ENCODE measurements around the gene SKP1.
"Not testable (repeated sequence)": the region's sequence is repeated elsewhere in the genome, so short reads cannot be mapped to it uniquely, and the experiment has no call there.

The SKP1 gene

GRCh38 chr5:134215757-134216156, 39.0 kb upstream of the SKP1 start:
- DNase-seq, result no peak
- peaks cover 9% of the 10 kb centered on the region for H3K4me1 Mint-ChIP-seq
- no peak overlapping the region for H3K27ac Mint-ChIP-seq
- no peaks in the 10 kb centered on the region for H3K27me3 Mint-ChIP-seq (ENCODE audit: low read depth, poor library complexity)
- H3K36me3 Mint-ChIP-seq (ENCODE audit: low read depth), result peaks cover 91% of the 10 kb centered on the region
- H3K4me3 Mint-ChIP-seq, result no peak overlapping the region
- peaks cover 65% of the 10 kb centered on the region for H3K9me3 Mint-ChIP-seq
- TF ChIP-seq CTCF (IDR thresholded peaks at IDR 0.05), result no peak

GRCh38 chr5:134211263-134212031, 34.7 kb upstream of the SKP1 start:
- H3K9me3 Mint-ChIP-seq, result peaks cover 41% of the 10 kb centered on the region
- H3K27ac Mint-ChIP-seq; H3K27me3 Mint-ChIP-seq (ENCODE audit: low read depth, poor library complexity); DNase-seq; H3K4me3 Mint-ChIP-seq: not testable (repeated sequence)
- peaks cover 17% of the 10 kb centered on the region for H3K4me1 Mint-ChIP-seq
- peaks cover 76% of the 10 kb centered on the region for H3K36me3 Mint-ChIP-seq (ENCODE audit: low read depth)

GRCh38 chr5:134209477-134210245, 32.9 kb upstream of the SKP1 start:
- Mint-ChIP-seq H3K4me1 (peaks cover 19% of the 10 kb centered on the region), H3K9me3 (peaks cover 31% of the 10 kb centered on the region), H3K27me3 (ENCODE audit: low read depth, poor library complexity) (no peaks in the 10 kb centered on the region), H3K27ac (peak overlapping the region; percentile 88), H3K36me3 (ENCODE audit: low read depth) (peaks cover 78% of the 10 kb centered on the region), H3K4me3 (no peak overlapping the region)
- no peak for DNase-seq
- no peak for TF ChIP-seq CTCF (IDR thresholded peaks at IDR 0.05)

GRCh38 chr5:134207696-134208095, 30.9 kb upstream of the SKP1 start:
- TF ChIP-seq CTCF (IDR thresholded peaks at IDR 0.05), result no peak
- H3K27ac Mint-ChIP-seq, result no peak overlapping the region

GRCh38 chr5:134206627-134207160, 29.9 kb upstream of the SKP1 start:
- Mint-ChIP-seq H3K9me3 (peaks cover 3% of the 10 kb centered on the region), H3K36me3 (ENCODE audit: low read depth) (peaks cover 78% of the 10 kb centered on the region), H3K4me3 (no peak overlapping the region), H3K27ac (no peak overlapping the region), H3K27me3 (ENCODE audit: low read depth, poor library complexity) (no peaks in the 10 kb centered on the region), H3K4me1 (peaks cover 22% of the 10 kb centered on the region)
- DNase-seq, result no peak
- TF ChIP-seq CTCF (IDR thresholded peaks at IDR 0.05), result no peak

More at GRCh38 chr5:134207696-134208095, 30.9 kb upstream of the SKP1 start:
- Mint-ChIP-seq H3K4me3 (no peak overlapping the region), H3K9me3 (peaks cover 11% of the 10 kb centered on the region), H3K27me3 (ENCODE audit: low read depth, poor library complexity) (no peaks in the 10 kb centered on the region), H3K36me3 (ENCODE audit: low read depth) (peaks cover 77% of the 10 kb centered on the region), H3K4me1 (peaks cover 22% of the 10 kb centered on the region)
- no peak for DNase-seq

GRCh38 chr5:134204575-134204974, 27.8 kb upstream of the SKP1 start:
- no peak for TF ChIP-seq CTCF (IDR thresholded peaks at IDR 0.05)
- peaks cover 17% of the 10 kb centered on the region for H3K4me1 Mint-ChIP-seq
- no peaks in the 10 kb centered on the region for H3K9me3 Mint-ChIP-seq
- no peak overlapping the region for H3K4me3 Mint-ChIP-seq
- H3K36me3 Mint-ChIP-seq (ENCODE audit: low read depth), result peaks cover 88% of the 10 kb centered on the region
- H3K27ac Mint-ChIP-seq, result peak overlapping the region; percentile 86
- DNase-seq, result no peak
- H3K27me3 Mint-ChIP-seq (ENCODE audit: low read depth, poor library complexity), result no peaks in the 10 kb centered on the region
